IMR-90 (cell line): Measurements from ENCODE around the gene DPYSL3. TPM values are rescaled to one million over a fixed set of nuclear protein-coding genes. Genes with fewer than 3 reads are reported as not detected.

Experiments used
- ATAC-seq: fragments of 200-7000 bp; cut with Tn5 transposase; 2 replicates; pipeline ENCODE4 v1.9.1; 2020; ENCODE audit warnings: low read depth, mild to moderate bottlenecking, moderate library complexity
- BruUV-seq: library from RNA; stranded (reverse); fragments of 400-500 nt; replicated peaks from 2 replicates; lab custom pipeline; 2021; lab: Mats Ljungman, UMichigan
- CTCF ChIA-PET: fragments of 300-600 bp; formaldehyde crosslinking; extraction: SDS; loops from one replicate; lab custom pipeline; 2021; ENCODE audit warnings: antibody characterized with exemption; lab: Yijun Ruan, JAX
- POLR2A ChIA-PET: fragments of 300-600 bp; sonication (Branson Sonifier 250); formaldehyde crosslinking; loops from one replicate; lab custom pipeline; 2022; ENCODE audit warnings: antibody characterized with exemption; ENCODE audit not compliant: unreplicated experiment; lab: Charles Lee
- DNase-seq: peaks from one replicate; pipeline ENCODE4 v3.0.0; 2013
- H2AFZ ChIP-seq: replicated peaks from 2 replicates; pipeline ENCODE3; 2013; ENCODE audit warnings: low read length, mild to moderate bottlenecking; ENCODE audit not compliant: poor library complexity
- H2AK5ac ChIP-seq: 2 replicates; pipeline ENCODE4 v1.6.1; 2013; ENCODE audit warnings: low read depth, low read length, inconsistent platforms
- H2AK9ac ChIP-seq: replicated peaks from 2 replicates; pipeline ENCODE3; 2013; ENCODE audit warnings: mild to moderate bottlenecking, low read depth, low read length, moderate library complexity; ENCODE audit not compliant: poor library complexity
- H2BK120ac ChIP-seq: 2 replicates; pipeline ENCODE4 v1.6.1; 2013; ENCODE audit warnings: low read depth, low read length, inconsistent platforms
- H2BK15ac ChIP-seq: 3 replicates; pipeline ENCODE4 v1.6.1; 2013; ENCODE audit warnings: low read depth, low read length, inconsistent platforms
- H2BK20ac ChIP-seq: 2 replicates; pipeline ENCODE4 v1.6.1; 2013; ENCODE audit warnings: low read depth, mild to moderate bottlenecking, inconsistent platforms, low read length, moderate library complexity
- H2BK5ac ChIP-seq: 2 replicates; pipeline ENCODE4 v1.6.1; 2013; ENCODE audit warnings: mild to moderate bottlenecking, low read depth, low read length, inconsistent platforms; ENCODE audit not compliant: poor library complexity, severe bottlenecking
- H3K14ac ChIP-seq: replicated peaks from 2 replicates; pipeline ENCODE4 v1.6.1; 2013; ENCODE audit warnings: low read depth, low read length, inconsistent platforms
- H3K18ac ChIP-seq: 2 replicates; pipeline ENCODE4 v1.6.1; 2013; ENCODE audit warnings: low read depth, low read length, control low read depth
- H3K23ac ChIP-seq: 2 replicates; pipeline ENCODE4 v1.6.1; 2013; ENCODE audit warnings: low read depth, low read length, inconsistent platforms
- H3K27ac ChIP-seq: 2 replicates; pipeline ENCODE4 v1.5.1; 2013; ENCODE audit warnings: mild to moderate bottlenecking, control low read depth, low read length; ENCODE audit not compliant: insufficient read depth
- H3K27me3 ChIP-seq: 2 replicates; pipeline ENCODE4 v1.6.1; 2013; ENCODE audit warnings: low read length; ENCODE audit not compliant: control insufficient read depth, insufficient read depth
- H3K36me3 ChIP-seq: 2 replicates; pipeline ENCODE4 v1.6.1; 2013; ENCODE audit warnings: low read length, mixed read lengths; ENCODE audit not compliant: control insufficient read depth, insufficient read depth
- H3K4ac ChIP-seq: 2 replicates; pipeline ENCODE4 v1.6.1; 2013; ENCODE audit warnings: low read depth, low read length, inconsistent platforms
- H3K4me1 ChIP-seq: 2 replicates; pipeline ENCODE4 v1.6.1; 2013; ENCODE audit warnings: low read length, mixed read lengths; ENCODE audit not compliant: control insufficient read depth, insufficient read depth
- H3K4me2 ChIP-seq: 2 replicates; pipeline ENCODE4 v1.6.1; 2013; ENCODE audit warnings: low read depth, mild to moderate bottlenecking, control low read depth, low read length, moderate library complexity
- H3K4me3 ChIP-seq: 2 replicates; pipeline ENCODE4 v1.5.1; 2013; ENCODE audit warnings: low read depth, mild to moderate bottlenecking, control low read depth, low read length, moderate library complexity; ENCODE audit not compliant: insufficient read depth
- H3K56ac ChIP-seq: 2 replicates; pipeline ENCODE4 v1.6.1; 2013; ENCODE audit warnings: low read length, inconsistent platforms; ENCODE audit not compliant: insufficient read depth; ENCODE audit errors: extremely low read depth
- H3K79me1 ChIP-seq, 2 experiments: 2 replicates each; pipeline ENCODE4 v1.6.1; 2013; ENCODE audit warnings: low read length in 2 of 2, inconsistent platforms in 1 of 2, low read depth in 1 of 2
- H3K9ac ChIP-seq: 2 replicates; pipeline ENCODE4 v1.6.1; 2013; ENCODE audit warnings: low read depth, low read length, control low read depth
- H3K9me1 ChIP-seq: 2 replicates; pipeline ENCODE4 v1.6.1; 2013; ENCODE audit warnings: low read length, inconsistent platforms; ENCODE audit not compliant: insufficient read depth
- H3K9me3 ChIP-seq: 2 replicates; pipeline ENCODE4 v1.6.1; 2013; ENCODE audit warnings: low read length; ENCODE audit not compliant: control insufficient read depth, insufficient read depth
- H4K20me1 ChIP-seq: 2 replicates; pipeline ENCODE4 v1.6.1; 2013; ENCODE audit warnings: low read length, inconsistent platforms; ENCODE audit not compliant: insufficient read depth
- H4K5ac ChIP-seq: 2 replicates; pipeline ENCODE4 v1.6.1; 2013; ENCODE audit warnings: mild to moderate bottlenecking, low read depth, low read length, control low read depth
- H4K8ac ChIP-seq, 2 experiments: 2 replicates each; pipeline ENCODE4 v1.6.1; 2013; ENCODE audit warnings: low read depth in 2 of 2, low read length in 2 of 2, control low read depth in 1 of 2, inconsistent platforms in 1 of 2
- H4K91ac ChIP-seq: 2 replicates; pipeline ENCODE4 v1.6.1; 2013; ENCODE audit warnings: low read depth, low read length, inconsistent platforms; ENCODE audit not compliant: insufficient read depth
- MAZ ChIP-seq: IDR thresholded peaks from 2 replicates; pipeline ENCODE4 v1.6.1; 2012; ENCODE audit warnings: low read depth, mild to moderate bottlenecking, low read length, improper control_type of control experiment, moderate library complexity, borderline replicate concordance
- NFE2L2 ChIP-seq: fragments of 150-350 bp; IDR thresholded peaks from 2 replicates; pipeline ENCODE4 v1.6.1; 2016; ENCODE audit warnings: low read depth, mild to moderate bottlenecking, low read length
- RFX5 ChIP-seq: IDR thresholded peaks from 2 replicates; pipeline ENCODE4 v1.8.0; 2012; ENCODE audit warnings: low read depth, mild to moderate bottlenecking, low read length, moderate library complexity
- SMC3 ChIP-seq: fragments of 150-350 bp; IDR thresholded peaks from 2 replicates; pipeline ENCODE4 v1.6.1; 2016; ENCODE audit warnings: low read depth, mild to moderate bottlenecking, antibody characterized with exemption, low read length, moderate library complexity
- WGBS, 2 experiments: methylation state at CpG; one replicate each; pipeline versions ENCODE4 v1.1.5 to v1.1.7; 2013; ENCODE audit warnings: missing lambda C conversion rate in 2 of 2; ENCODE audit not compliant: insufficient read length in 1 of 2; ENCODE audit errors: extremely low coverage in 2 of 2; 5-methylcytosine and 5-hydroxymethylcytosine counted together
- dilution Hi-C: fragments of 300-500 bp; cut with HindIII; formaldehyde crosslinking; loops from one replicate; pipeline ENCODE4 v1.14.3; 2018; ENCODE audit warnings: low sequenced_read_pairs; ENCODE audit not compliant: unreplicated experiment
- in situ Hi-C: fragments of 300-500 bp; cut with MboI; formaldehyde crosslinking; loops from 3 replicates; pipeline ENCODE4 v1.14.3; 2019; ENCODE audit warnings: low sequenced_read_pairs, inconsistent platforms, mixed read lengths
- intact Hi-C: fragments of 100-400 bp; cut with micrococcal nuclease; formaldehyde crosslinking; loops from 2 replicates; pipeline ENCODE4 v1.10.0; 2022
- polyA plus RNA-seq, 3 experiments: library from polyadenylated mRNA; depleted of rRNA; stranded (reverse); fragments of >200 nt; gene quantifications; 2 replicates each; pipeline ENCODE4 v1.2.3, GENCODE V29; 2012; ENCODE audit warnings: low replicate concordance in 1 of 3
- total RNA-seq: library from RNA; depleted of rRNA; stranded (reverse); fragments of >200 nt; gene quantifications from 2 replicates; pipeline ENCODE4 v1.2.3, GENCODE V29; 2012

The DPYSL3 gene
- total and polyA plus RNA-seq, 2 of the 4 experiments (the other 2 are of a cell fraction): 50.2 to 60.9 TPM

GRCh38 chr5:147359581-147359980 lies 150.3 kb downstream of the DPYSL3 start:
- no peak for ATAC-seq
- 86% methylated on average over 1 of the region's 2 CpGs; no CpG with 5 or more reads in 1 of the 2 experiments for WGBS, 2 experiments

More at GRCh38 chr5:147359581-147359980, 150.3 kb downstream of the DPYSL3 start:
- H4K91ac ChIP-seq: no peak overlapping the region
- no peak overlapping the region for H4K8ac ChIP-seq
- CTCF ChIA-PET: no interaction called here
- dilution Hi-C loops (no loop called here), in situ Hi-C loops (loop anchor here (25.0 kb wide), 1 partner anchor 822 kb away; no protein-coding TSS in a partner anchor), intact Hi-C loops (no loop called here)
- H3K4me1 ChIP-seq: no peaks in the 10 kb centered on the region
- H2BK5ac ChIP-seq: no peak overlapping the region
- H3K36me3 ChIP-seq: no peaks in the 10 kb centered on the region
- no peak overlapping the region for H2AK9ac ChIP-seq
- H3K14ac ChIP-seq: no peak overlapping the region
- DNase-seq: no peak
- no peak overlapping the region for H3K4ac ChIP-seq
- BruUV-seq: no TSS peak
- H4K20me1 ChIP-seq: no peaks in the 10 kb centered on the region
- H3K9me3 ChIP-seq: no peaks in the 10 kb centered on the region
- no peak overlapping the region for H2AFZ ChIP-seq
- POLR2A ChIA-PET: no interaction called here
- no peak overlapping the region for H3K56ac ChIP-seq
- H3K4me2 ChIP-seq: no peak overlapping the region
- no peak overlapping the region for H3K27ac ChIP-seq
- H3K23ac ChIP-seq: no peak overlapping the region
- no peaks in the 10 kb centered on the region for H3K9me1 ChIP-seq
- no peak overlapping the region for H3K9ac ChIP-seq
- H3K27me3 ChIP-seq: peaks cover 7% of the 10 kb centered on the region; the same call in 1 of the 2 replicates
- H3K79me1 ChIP-seq: no peaks in the 10 kb centered on the region
- H3K4me3 ChIP-seq: no peak overlapping the region
- no peak overlapping the region for H2BK20ac ChIP-seq
- no peak overlapping the region for H2AK5ac ChIP-seq
- no peak overlapping the region for H3K18ac ChIP-seq
- H2BK15ac ChIP-seq: no peak overlapping the region
- H4K5ac ChIP-seq: no peak overlapping the region
- no peak overlapping the region for H2BK120ac ChIP-seq
- TF ChIP-seq RFX5 (no peak), MAZ (no peak), NFE2L2 (no peak), SMC3 (no peak)
